OCI-LY1 (cell line): Measurements from ENCODE around the gene GXYLT1.

ENCODE experiments used
- H2AFZ ChIP-seq: fragments of 200-600 bp; sonication (generic), shearing (Covaris generic); 2 replicates; pipeline ENCODE4 v1.6.0; 2014; ENCODE audit warnings: antibody characterized with exemption, mild to moderate bottlenecking, low read length
- H3F3A ChIP-seq: fragments of 200-600 bp; sonication (generic), shearing (Covaris generic); 2 replicates; pipeline ENCODE4 v1.6.0; 2014; ENCODE audit warnings: mild to moderate bottlenecking, antibody characterized with exemption, low read length, moderate library complexity; ENCODE audit not compliant: insufficient read depth
- H3K27ac ChIP-seq: fragments of 200-600 bp; sonication (generic); 2 replicates; pipeline ENCODE4 v1.5.1; 2014; ENCODE audit warnings: low read length, mixed run types, mild to moderate bottlenecking, low read depth; ENCODE audit not compliant: poor library complexity, severe bottlenecking
- H3K27me3 ChIP-seq: fragments of 200-600 bp; sonication (generic); 2 replicates; pipeline ENCODE4 v1.6.0; 2014; ENCODE audit warnings: antibody characterized with exemption, mild to moderate bottlenecking, low read length, moderate library complexity; ENCODE audit not compliant: insufficient read depth
- H3K36me3 ChIP-seq: fragments of 200-600 bp; sonication (generic); 2 replicates; pipeline ENCODE4 v1.6.1; 2014; ENCODE audit warnings: mild to moderate bottlenecking, antibody characterized with exemption, low read length, moderate library complexity, mixed read lengths; ENCODE audit not compliant: insufficient read depth
- H3K4me1 ChIP-seq: fragments of 200-600 bp; sonication (generic); 2 replicates; pipeline ENCODE4 v1.5.1; 2014; ENCODE audit warnings: mild to moderate bottlenecking, low read length, moderate library complexity; ENCODE audit not compliant: insufficient read depth, severe bottlenecking
- H3K4me2 ChIP-seq: fragments of 200-600 bp; sonication (generic), shearing (Covaris generic); 2 replicates; pipeline ENCODE4 v1.6.1; 2014; ENCODE audit warnings: low read length
- H3K4me3 ChIP-seq: fragments of 200-600 bp; sonication (generic); 2 replicates; pipeline ENCODE4 v1.5.1; 2014; ENCODE audit warnings: low read length, low read depth, mild to moderate bottlenecking, mixed read lengths; ENCODE audit not compliant: poor library complexity, severe bottlenecking
- H3K79me2 ChIP-seq: fragments of 200-600 bp; shearing (Covaris generic); 2 replicates; pipeline ENCODE4 v1.6.1; 2016; ENCODE audit warnings: mixed run types, low read length, mixed read lengths; ENCODE audit not compliant: insufficient read depth
- H3K9ac ChIP-seq: fragments of 200-600 bp; sonication (generic), shearing (Covaris generic); 2 replicates; pipeline ENCODE4 v1.6.1; 2014; ENCODE audit warnings: mild to moderate bottlenecking, low read length, mixed read lengths
- H3K9me2 ChIP-seq: fragments of 200-600 bp; sonication (generic), shearing (Covaris generic); 2 replicates; pipeline ENCODE4 v1.6.1; 2014; ENCODE audit warnings: low read depth, mild to moderate bottlenecking, low read length, mixed read lengths
- H3K9me3 ChIP-seq: fragments of 200-600 bp; shearing (Covaris generic); 2 replicates; pipeline ENCODE4 v1.6.1; 2014; ENCODE audit warnings: low read length, mixed read lengths
- H4K20me1 ChIP-seq: fragments of 200-600 bp; sonication (generic), shearing (Covaris generic); 2 replicates; pipeline ENCODE4 v1.6.0; 2016; ENCODE audit warnings: mild to moderate bottlenecking, low read length; ENCODE audit not compliant: insufficient read depth
- EZH2 ChIP-seq: fragments of 200-600 bp; sonication (generic), shearing (Covaris generic); IDR thresholded peaks from 2 replicates; pipeline ENCODE4 v1.8.0; 2017; ENCODE audit warnings: borderline replicate concordance, mixed run types, mild to moderate bottlenecking, antibody characterized with exemption, low read length, moderate library complexity, mixed read lengths
- TF ChIP-seq, protein P1 (sequence below): fragments of 200-600 bp; sonication (generic), shearing (Covaris generic); IDR thresholded peaks from 2 replicates; pipeline ENCODE4 v1.5.1; 2017; ENCODE audit warnings: mild to moderate bottlenecking, antibody characterized with exemption, low read length, moderate library complexity, mixed read lengths

Gene GXYLT1

DNA sequence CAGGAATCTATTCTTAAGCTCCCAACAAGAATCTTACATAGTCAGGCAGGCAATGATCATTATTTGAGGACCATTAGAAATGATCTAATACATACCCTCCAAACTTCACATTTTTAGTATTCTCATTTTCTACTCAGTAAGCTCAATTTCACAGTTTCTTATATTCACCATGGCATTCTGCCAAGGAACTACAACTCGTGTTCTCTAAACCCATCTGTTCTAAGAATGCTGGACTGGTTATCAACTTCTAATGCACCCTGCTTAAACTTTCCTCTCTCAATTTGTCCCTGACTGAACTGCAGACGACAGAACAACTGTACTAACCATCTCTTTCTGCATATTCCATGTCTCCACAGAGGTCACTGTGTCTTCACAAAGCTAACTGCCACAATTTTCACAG, 58.6 kb downstream of the GXYLT1 start:
- Histone ChIP-seq H3K4me2 (no peak overlapping the region), H3K27ac (no peak overlapping the region), H3K27me3 (no peaks in the 10 kb centered on the region), H2AFZ (no peak overlapping the region), H3K4me1 (peaks cover 5% of the 10 kb centered on the region), H3K79me2 (no peaks in the 10 kb centered on the region), H3K9me2 (no peaks in the 10 kb centered on the region), H3F3A (no peaks in the 10 kb centered on the region), H3K4me3 (no peak overlapping the region), H3K9ac (no peak overlapping the region), H3K9me3 (no peaks in the 10 kb centered on the region), H4K20me1 (no peaks in the 10 kb centered on the region), H3K36me3 (peaks cover 50% of the 10 kb centered on the region; the same call in 1 of the 2 replicates)
- no peak for TF ChIP-seq EZH2
- TF ChIP-seq, protein P1, sequence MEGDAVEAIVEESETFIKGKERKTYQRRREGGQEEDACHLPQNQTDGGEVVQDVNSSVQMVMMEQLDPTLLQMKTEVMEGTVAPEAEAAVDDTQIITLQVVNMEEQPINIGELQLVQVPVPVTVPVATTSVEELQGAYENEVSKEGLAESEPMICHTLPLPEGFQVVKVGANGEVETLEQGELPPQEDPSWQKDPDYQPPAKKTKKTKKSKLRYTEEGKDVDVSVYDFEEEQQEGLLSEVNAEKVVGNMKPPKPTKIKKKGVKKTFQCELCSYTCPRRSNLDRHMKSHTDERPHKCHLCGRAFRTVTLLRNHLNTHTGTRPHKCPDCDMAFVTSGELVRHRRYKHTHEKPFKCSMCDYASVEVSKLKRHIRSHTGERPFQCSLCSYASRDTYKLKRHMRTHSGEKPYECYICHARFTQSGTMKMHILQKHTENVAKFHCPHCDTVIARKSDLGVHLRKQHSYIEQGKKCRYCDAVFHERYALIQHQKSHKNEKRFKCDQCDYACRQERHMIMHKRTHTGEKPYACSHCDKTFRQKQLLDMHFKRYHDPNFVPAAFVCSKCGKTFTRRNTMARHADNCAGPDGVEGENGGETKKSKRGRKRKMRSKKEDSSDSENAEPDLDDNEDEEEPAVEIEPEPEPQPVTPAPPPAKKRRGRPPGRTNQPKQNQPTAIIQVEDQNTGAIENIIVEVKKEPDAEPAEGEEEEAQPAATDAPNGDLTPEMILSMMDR, result no peak

DNA sequence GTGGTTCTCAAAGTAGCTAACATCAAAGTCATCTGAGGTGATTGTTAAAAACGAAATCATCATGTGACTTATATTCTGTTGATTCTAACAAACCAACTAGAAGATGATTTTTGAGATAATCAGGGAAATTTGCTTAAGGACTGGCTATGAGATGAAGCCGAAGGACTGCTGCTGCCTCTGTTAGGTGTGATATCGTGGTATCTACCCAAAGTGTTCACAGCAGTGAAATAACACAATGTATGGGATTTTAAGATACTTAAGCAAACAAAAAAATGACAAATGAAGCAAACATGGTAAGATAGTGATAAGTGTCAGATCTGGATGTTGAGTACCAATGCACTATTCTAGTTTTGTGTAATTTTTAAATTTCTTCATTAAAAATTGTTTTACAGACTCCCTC, 59.1 kb downstream of the GXYLT1 start:
- Histone ChIP-seq H3K9me2 (no peaks in the 10 kb centered on the region), H3K27ac (no peak overlapping the region), H3K4me2 (no peak overlapping the region), H4K20me1 (no peaks in the 10 kb centered on the region), H3K4me1 (peaks cover 5% of the 10 kb centered on the region), H3F3A (no peaks in the 10 kb centered on the region), H3K27me3 (no peaks in the 10 kb centered on the region), H3K4me3 (no peak overlapping the region), H2AFZ (no peak overlapping the region), H3K9ac (no peak overlapping the region), H3K9me3 (no peaks in the 10 kb centered on the region), H3K79me2 (no peaks in the 10 kb centered on the region), H3K36me3 (peaks cover 47% of the 10 kb centered on the region; the same call in 1 of the 2 replicates)
- TF ChIP-seq, protein P1, result no peak
- TF ChIP-seq EZH2, result no peak

DNA sequence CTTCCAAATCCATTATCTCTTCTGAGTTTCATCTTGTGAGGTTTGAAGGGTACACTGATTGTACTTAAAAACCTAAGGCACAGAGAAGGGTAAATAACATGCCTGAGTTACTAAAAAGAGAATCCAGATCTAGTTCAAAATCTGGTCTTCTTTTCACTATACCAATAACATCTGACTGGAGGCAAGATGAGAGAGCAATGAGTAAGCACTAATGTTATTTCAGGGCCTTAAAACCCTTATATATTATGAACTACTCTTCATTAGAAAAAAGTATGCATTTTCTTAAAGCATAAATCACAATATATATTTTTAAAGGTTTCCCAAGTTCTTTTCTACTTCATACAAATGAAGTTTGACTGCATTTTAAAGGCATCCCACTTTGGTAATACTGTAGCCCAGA, 60.2 kb downstream of the GXYLT1 start:
- Histone ChIP-seq H2AFZ (no peak overlapping the region), H3K4me1 (peaks cover 5% of the 10 kb centered on the region), H3K36me3 (peaks cover 36% of the 10 kb centered on the region; the same call in 1 of the 2 replicates), H3K79me2 (no peaks in the 10 kb centered on the region), H3K27ac (no peak overlapping the region), H3F3A (no peaks in the 10 kb centered on the region), H3K9me2 (no peaks in the 10 kb centered on the region), H3K4me2 (no peak overlapping the region), H3K27me3 (no peaks in the 10 kb centered on the region), H3K9me3 (no peaks in the 10 kb centered on the region), H3K9ac (no peak overlapping the region), H4K20me1 (no peaks in the 10 kb centered on the region), H3K4me3 (no peak overlapping the region)
- no peak for TF ChIP-seq EZH2
- TF ChIP-seq, protein P1, result no peak
